HepG2 (cell line): ENCODE measurements around the gene TMC8. TPM values are rescaled to one million over a fixed set of nuclear protein-coding genes. Genes with fewer than 3 reads are reported as not detected.

ENCODE experiments used
- ATF5 ChIP-seq: sonication (generic); formaldehyde crosslinking; IDR thresholded peaks from 2 replicates; pipeline ENCODE4 v1.4.0; 2020; ENCODE audit warnings: mild to moderate bottlenecking, low read depth, missing genetic modification reagents
- GTF3A ChIP-seq: sonication (generic); formaldehyde crosslinking; conservative IDR thresholded peaks from 2 replicates; pipeline ENCODE4 v1.4.0; 2020; ENCODE audit warnings: mild to moderate bottlenecking, missing genetic modification reagents
- HIC2 ChIP-seq: sonication (generic); formaldehyde crosslinking; IDR thresholded peaks from 2 replicates; pipeline ENCODE4 v1.9.0; 2022; ENCODE audit warnings: low read depth, missing genetic modification reagents
- KLF13 ChIP-seq: sonication (generic); formaldehyde crosslinking; IDR thresholded peaks from 2 replicates; pipeline ENCODE4 v1.4.0; 2020; ENCODE audit warnings: mild to moderate bottlenecking, missing genetic modification reagents
- MEIS2 ChIP-seq: sonication (generic); formaldehyde crosslinking; IDR thresholded peaks from 2 replicates; pipeline ENCODE4 v1.9.0; 2021; ENCODE audit warnings: mild to moderate bottlenecking, missing genetic modification reagents
- NFIC ChIP-seq: IDR thresholded peaks from 2 replicates; pipeline ENCODE4 v1.6.1; 2012; ENCODE audit warnings: mild to moderate bottlenecking, low read length, inconsistent platforms
- NFYB ChIP-seq: sonication (generic); formaldehyde crosslinking; IDR thresholded peaks from 2 replicates; pipeline ENCODE4 v1.4.0; 2020; ENCODE audit warnings: missing genetic modification reagents
- NFYC ChIP-seq: IDR thresholded peaks from 2 replicates; pipeline ENCODE4 v1.6.1; 2016; ENCODE audit warnings: missing genetic modification reagents, missing compliant biosample characterization
- NR3C1 ChIP-seq: sonication (generic); formaldehyde crosslinking; IDR thresholded peaks from 2 replicates; pipeline ENCODE4 v1.4.0; 2020; ENCODE audit warnings: missing genetic modification reagents
- PATZ1 ChIP-seq: sonication (generic); formaldehyde crosslinking; IDR thresholded peaks from 2 replicates; pipeline ENCODE4 v1.4.0; 2020; ENCODE audit warnings: missing genetic modification reagents
- PPARG ChIP-seq: conservative IDR thresholded peaks from 2 replicates; pipeline ENCODE4 v1.6.1; 2016; ENCODE audit warnings: missing biosample characterization, missing genetic modification reagents
- SALL2 ChIP-seq: sonication (generic); formaldehyde crosslinking; IDR thresholded peaks from 2 replicates; pipeline ENCODE4 v1.8.1; 2023; ENCODE audit warnings: mild to moderate bottlenecking, missing genetic modification reagents, inconsistent platforms
- SMAD9 ChIP-seq: sonication (generic); formaldehyde crosslinking; IDR thresholded peaks from 2 replicates; pipeline ENCODE4 v1.5.1; 2020; ENCODE audit warnings: mild to moderate bottlenecking, missing genetic modification reagents
- SMARCC2 ChIP-seq: fragments of 450-650 bp; IDR thresholded peaks from 2 replicates; pipeline ENCODE4 v1.6.1; 2017; ENCODE audit warnings: antibody characterized with exemption, mild to moderate bottlenecking
- TBL1XR1 ChIP-seq: fragments of 150-350 bp; IDR thresholded peaks from 2 replicates; pipeline ENCODE4 v1.6.1; 2014; ENCODE audit warnings: borderline replicate concordance, low read length; ENCODE audit not compliant: partially characterized antibody
- TCF7L2 ChIP-seq: IDR thresholded peaks from 2 replicates; pipeline ENCODE4 v1.6.1; 2011; ENCODE audit warnings: mild to moderate bottlenecking, low read depth, low read length, moderate library complexity
- THAP11 ChIP-seq: IDR thresholded peaks from 2 replicates; pipeline ENCODE4 v1.6.1; 2016; ENCODE audit warnings: missing biosample characterization, missing genetic modification reagents
- THRA ChIP-seq: sonication (generic); formaldehyde crosslinking; IDR thresholded peaks from 2 replicates; pipeline ENCODE4 v1.4.0; 2020; ENCODE audit warnings: missing genetic modification reagents, borderline replicate concordance
- ZNF12 ChIP-seq: sonication (generic); formaldehyde crosslinking; IDR thresholded peaks from 2 replicates; pipeline ENCODE4 v1.5.0; 2020; ENCODE audit warnings: missing genetic modification reagents
- ZNF232 ChIP-seq: sonication (generic); formaldehyde crosslinking; IDR thresholded peaks from 2 replicates; pipeline ENCODE4 v1.4.0; 2020; ENCODE audit warnings: missing genetic modification reagents, borderline replicate concordance
- ZNF329 ChIP-seq: sonication (generic); formaldehyde crosslinking; IDR thresholded peaks from 2 replicates; pipeline ENCODE4 v1.9.0; 2021; ENCODE audit warnings: low read depth, mild to moderate bottlenecking, missing genetic modification reagents
- ZNF510 ChIP-seq: sonication (generic); formaldehyde crosslinking; IDR thresholded peaks from 2 replicates; pipeline ENCODE4 v1.4.0; 2020; ENCODE audit warnings: low read depth, mild to moderate bottlenecking, missing genetic modification reagents
- ZNF576 ChIP-seq: sonication (generic); formaldehyde crosslinking; IDR thresholded peaks from 2 replicates; pipeline ENCODE4 v1.4.0; 2020; ENCODE audit warnings: mild to moderate bottlenecking, missing genetic modification reagents
- ZNF672 ChIP-seq: sonication (generic); formaldehyde crosslinking; IDR thresholded peaks from 2 replicates; pipeline ENCODE4 v1.8.1; 2022; ENCODE audit warnings: missing genetic modification reagents
- ZNF883 ChIP-seq: sonication (generic); formaldehyde crosslinking; IDR thresholded peaks from 2 replicates; pipeline ENCODE4 v1.5.1; 2020; ENCODE audit warnings: mild to moderate bottlenecking, missing genetic modification reagents; ENCODE audit errors: not compliant biosample characterization
- polyA plus RNA-seq, 8 experiments: library from polyadenylated mRNA; depleted of rRNA in 3 of 8; stranded (reverse) in 7 of 8; unstranded in 1 of 8; fragments of >200 nt; fragmentation: Illumina TruSeq in 4 of 8; extraction: Trizol in 4 of 8; gene quantifications; 2 replicates each; pipeline versions ENCODE4 v1.2.1 to v1.2.3, GENCODE V29; 2011 to 2016; ENCODE audit warnings: low read depth in 4 of 8, missing spikeins in 1 of 8, mixed read lengths in 1 of 8; ENCODE audit not compliant: insufficient read depth in 1 of 8
- total RNA-seq, 5 experiments: library from RNA; depleted of rRNA; stranded (reverse); fragments of >200 nt; fragmentation: Illumina TruSeq; extraction: Trizol; gene quantifications; 2 replicates each; pipeline ENCODE4 v1.2.3, GENCODE V29; 2016; ENCODE audit warnings: low read depth in 1 of 5

The TMC8 gene
- total and polyA plus RNA-seq, 2 of the 13 experiments (the other 11 are each of a cell fraction or from before 2014, with no cell fraction given) = 0.53 to 7.8 TPM

- TF ChIP-seq ZNF329 (CRISPR knock-in tag) (peak; percentile 15; the same call in 1 of the 2 replicates), NFIC (no peak), PPARG (CRISPR knock-in tag) (peak; percentile 91), TCF7L2 (no peak), NFYB (CRISPR knock-in tag) (no peak), ZNF883 (CRISPR knock-in tag) (peak; percentile 25), HIC2 (CRISPR knock-in tag) (peak; percentile 62), ATF5 (CRISPR knock-in tag) (no peak), ZNF12 (CRISPR knock-in tag) (peak; percentile 41; the same call in 1 of the 2 replicates), ZNF576 (CRISPR knock-in tag) (0 out of 2 replicates have a peak, but pooled peaks have one; percentile 56), SALL2 (no peak; the same call in 1 of the 2 replicates), NFYC (CRISPR knock-in tag) (peak; percentile 28; the same call in 1 of the 2 replicates), ZNF672 (CRISPR knock-in tag) (no peak), SMAD9 (CRISPR knock-in tag) (no peak), GTF3A (CRISPR knock-in tag) (no peak), MEIS2 (peak; percentile 78; the same call in 1 of the 2 replicates), ZNF510 (CRISPR knock-in tag) (peak; percentile 21; the same call in 1 of the 2 replicates), THAP11 (CRISPR knock-in tag) (peak; percentile 74), THRA (CRISPR knock-in tag) (peak; percentile 99), KLF13 (no peak), NR3C1 (CRISPR knock-in tag) (no peak), TBL1XR1 (no peak), SMARCC2 (no peak), PATZ1 (peak; percentile 97), ZNF232 (CRISPR knock-in tag) (no peak)
These were observed 3.2 kb upstream of the TMC8 start (continued) for GRCh38 chr17:78127239-78127887.
